BJ (cell line): ENCODE measurements around the gene FHOD3. TPM values are rescaled to one million over a fixed set of nuclear protein-coding genes. Genes with fewer than 3 reads are reported as not detected.
A peak's percentile ranks its signal among the peaks of the same experiment; 100 is the strongest.

ENCODE experiments used
- CTCF ChIA-PET: fragments of 350-600 bp; formaldehyde crosslinking; extraction: SDS; loops from one replicate; lab custom pipeline; 2021; ENCODE audit warnings: antibody characterized with exemption, inconsistent platforms; lab: Yijun Ruan, JAX
- POLR2A ChIA-PET: fragments of 300-600 bp; sonication (Branson Sonifier 250); formaldehyde crosslinking; extraction: SDS; loops from one replicate; lab custom pipeline; 2021; ENCODE audit warnings: antibody characterized with exemption; lab: Charles Lee
- DNase-seq: peaks from one replicate; pipeline ENCODE4 v3.0.0-alpha.2; 2011; ENCODE audit warnings: low read depth
- H3K27me3 ChIP-seq: 2 replicates; pipeline ENCODE4 v1.6.0; 2011; ENCODE audit warnings: low read length; ENCODE audit not compliant: control insufficient read depth, insufficient read depth
- H3K36me3 ChIP-seq: 2 replicates; pipeline ENCODE4 v1.5.1; 2011; ENCODE audit warnings: low read length; ENCODE audit not compliant: control insufficient read depth, insufficient read depth
- H3K4me3 ChIP-seq: 2 replicates; pipeline ENCODE4 v1.5.1; 2011; ENCODE audit warnings: low read depth, mild to moderate bottlenecking, control low read depth, low read length
- CTCF ChIP-seq: IDR thresholded peaks from 2 replicates; pipeline ENCODE4 v1.5.1; 2011; ENCODE audit warnings: low read depth, mild to moderate bottlenecking, control low read depth, inconsistent platforms, low read length, moderate library complexity; ENCODE audit not compliant: insufficient read depth
- polyA plus RNA-seq: library from polyadenylated mRNA; depleted of rRNA; stranded (reverse); fragments of >200 nt; gene quantifications from 2 replicates; pipeline ENCODE4 v1.2.3, GENCODE V29; 2011

FHOD3 gene
- polyA plus RNA-seq, 1 experiment: 24.6 TPM

GRCh38 chr18:36415171-36415570 is 117.7 kb downstream of the FHOD3 start:
- H3K27me3 ChIP-seq: no peaks in the 10 kb centered on the region
- ChIA-PET CTCF (no interaction called here), POLR2A (no interaction called here)
- TF ChIP-seq CTCF: no peak
- H3K36me3 ChIP-seq: no peaks in the 10 kb centered on the region
- H3K4me3 ChIP-seq: no peak overlapping the region
- DNase-seq: no peak

- DNase-seq: no peak
- POLR2A ChIA-PET: no interaction called here
- no peak for TF ChIP-seq CTCF
Observed at GRCh38 chr18:36415625-36416024, 118.1 kb downstream of the FHOD3 start.

GRCh38 chr18:36419188-36419899 is 121.8 kb downstream of the FHOD3 start:
- no peak for TF ChIP-seq CTCF
- H3K27me3 ChIP-seq: no peaks in the 10 kb centered on the region
- CTCF ChIA-PET: interaction anchor here (0.9 to 2.4 kb wide), 8 partner anchors 8 to 123 kb away, joined by 3 to 11 read pairs (median 3); no protein-coding TSS in a partner anchor
- H3K36me3 ChIP-seq: no peaks in the 10 kb centered on the region
- H3K4me3 ChIP-seq: no peak overlapping the region
- POLR2A ChIA-PET: no interaction called here
- DNase-seq: peak; percentile 39

More at GRCh38 chr18:36415625-36416024, 118.1 kb downstream of the FHOD3 start:
- H3K4me3 ChIP-seq: no peak overlapping the region
- no peaks in the 10 kb centered on the region for H3K36me3 ChIP-seq
- H3K27me3 ChIP-seq: no peaks in the 10 kb centered on the region
- CTCF ChIA-PET: no interaction called here

GRCh38 chr18:36419900-36420531 is 122.5 kb downstream of the FHOD3 start:
- Histone ChIP-seq H3K36me3 (no peaks in the 10 kb centered on the region), H3K4me3 (no peak overlapping the region), H3K27me3 (no peaks in the 10 kb centered on the region)
- no peak for DNase-seq
- ChIA-PET POLR2A (no interaction called here), CTCF (interaction anchor here (0.9 to 2.4 kb wide), 6 partner anchors 8 to 124 kb away, joined by 3 to 11 read pairs (median 4); no protein-coding TSS in a partner anchor)
- TF ChIP-seq CTCF: no peak

GRCh38 chr18:36420826-36421225 is 123.3 kb downstream of the FHOD3 start:
- Histone ChIP-seq H3K4me3 (no peak overlapping the region), H3K36me3 (no peaks in the 10 kb centered on the region), H3K27me3 (no peaks in the 10 kb centered on the region)
- ChIA-PET POLR2A (no interaction called here), CTCF (interaction anchor here (0.8 to 2.4 kb wide), 5 partner anchors 9 to 118 kb away, joined by 3 to 11 read pairs (median 5); no protein-coding TSS in a partner anchor)
- TF ChIP-seq CTCF: no peak
- no peak for DNase-seq
